Spleen (tissue), 7 donors: ENCODE results near the gene HSF4.
A peak's percentile ranks its signal among the peaks of the same experiment; 100 is the strongest.

Source experiments
- POLR2A ChIP-seq, 3 donors: fragments of 450-650 bp; IDR thresholded peaks; one replicate each; pipeline ENCODE4 v1.5.1; 2017; ENCODE audit warnings: antibody characterized with exemption in 3 of 3, mild to moderate bottlenecking in 1 of 3
- POLR2AphosphoS5 ChIP-seq, 3 donors: sonication (generic); formaldehyde crosslinking; IDR thresholded peaks; one replicate each; pipeline ENCODE4 v1.5.1; 2017; ENCODE audit warnings: antibody characterized with exemption in 3 of 3
- TF ChIP-seq, protein P1 (sequence below), 11 experiments: fragments of 200-600 bp in 7 of 11; fragments of 450-650 bp in 4 of 11; sonication (generic) in 4 of 11; IDR thresholded peaks in 8 of 11; conservative IDR thresholded peaks in 3 of 11; 1 replicate in 7 of 11; 2 replicates in 4 of 11; pipeline versions ENCODE4 v1.4.0 to v1.8.0; 2016 to 2021; ENCODE audit warnings: antibody characterized with exemption in 11 of 11, inconsistent platforms in 4 of 11, mild to moderate bottlenecking in 1 of 11
- donor health status: DM: no; HTN: no; CAD: no; lungs with moderate emphysema.
- donor health status: DM: no; HTN: no; CAD: no.
- donor health status: DM: no; HTN: no; CAD: no.

- TF ChIP-seq, protein P1, sequence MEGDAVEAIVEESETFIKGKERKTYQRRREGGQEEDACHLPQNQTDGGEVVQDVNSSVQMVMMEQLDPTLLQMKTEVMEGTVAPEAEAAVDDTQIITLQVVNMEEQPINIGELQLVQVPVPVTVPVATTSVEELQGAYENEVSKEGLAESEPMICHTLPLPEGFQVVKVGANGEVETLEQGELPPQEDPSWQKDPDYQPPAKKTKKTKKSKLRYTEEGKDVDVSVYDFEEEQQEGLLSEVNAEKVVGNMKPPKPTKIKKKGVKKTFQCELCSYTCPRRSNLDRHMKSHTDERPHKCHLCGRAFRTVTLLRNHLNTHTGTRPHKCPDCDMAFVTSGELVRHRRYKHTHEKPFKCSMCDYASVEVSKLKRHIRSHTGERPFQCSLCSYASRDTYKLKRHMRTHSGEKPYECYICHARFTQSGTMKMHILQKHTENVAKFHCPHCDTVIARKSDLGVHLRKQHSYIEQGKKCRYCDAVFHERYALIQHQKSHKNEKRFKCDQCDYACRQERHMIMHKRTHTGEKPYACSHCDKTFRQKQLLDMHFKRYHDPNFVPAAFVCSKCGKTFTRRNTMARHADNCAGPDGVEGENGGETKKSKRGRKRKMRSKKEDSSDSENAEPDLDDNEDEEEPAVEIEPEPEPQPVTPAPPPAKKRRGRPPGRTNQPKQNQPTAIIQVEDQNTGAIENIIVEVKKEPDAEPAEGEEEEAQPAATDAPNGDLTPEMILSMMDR (IDR thresholded peaks at IDR 0.05 in 8 of 11, conservative IDR thresholded peaks at IDR 0.05 in 3 of 11), result no peak
- no peak for TF ChIP-seq POLR2A (IDR thresholded peaks at IDR 0.05)
- TF ChIP-seq POLR2AphosphoS5 (IDR thresholded peaks at IDR 0.05), result peak in 2 of 3 donors; percentile 6 to 19
These were observed 2.9 kb upstream of the HSF4 start for GRCh38 chr16:67161595-67162058.
